Loucy (cell line): ENCODE measurements around the gene STC2.
"Not testable (repeated sequence)": the region's sequence is repeated elsewhere in the genome, so short reads cannot be mapped to it uniquely, and the experiment has no call there.

ENCODE experiments used
- H2AFZ ChIP-seq: fragments of 200-600 bp; sonication (generic); 2 replicates; pipeline ENCODE4 v1.6.0; 2016; ENCODE audit warnings: antibody characterized with exemption, mild to moderate bottlenecking, low read length, moderate library complexity
- H3F3A ChIP-seq: fragments of 200-600 bp; 2 replicates; pipeline ENCODE4 v1.6.0; 2016; ENCODE audit warnings: antibody characterized with exemption, low read depth, mild to moderate bottlenecking
- H3K27me3 ChIP-seq: fragments of 200-600 bp; sonication (generic); 2 replicates; pipeline ENCODE4 v1.6.1; 2014; ENCODE audit warnings: low read length, mild to moderate bottlenecking; ENCODE audit not compliant: insufficient read depth, poor library complexity, severe bottlenecking
- H3K36me3 ChIP-seq: fragments of 200-600 bp; sonication (generic); 2 replicates; pipeline ENCODE4 v1.6.1; 2016; ENCODE audit warnings: low read length; ENCODE audit not compliant: insufficient read depth
- H3K4me1 ChIP-seq: fragments of 200-600 bp; sonication (generic); 2 replicates; pipeline ENCODE4 v1.5.1; 2014; ENCODE audit warnings: low read length, mild to moderate bottlenecking; ENCODE audit not compliant: insufficient read depth, poor library complexity, severe bottlenecking
- H3K4me2 ChIP-seq: fragments of 200-600 bp; sonication (generic); 2 replicates; pipeline ENCODE4 v1.6.0; 2014; ENCODE audit warnings: antibody characterized with exemption, low read length, low read depth, mild to moderate bottlenecking; ENCODE audit not compliant: poor library complexity, severe bottlenecking
- H3K4me3 ChIP-seq: fragments of 200-600 bp; sonication (generic); 2 replicates; pipeline ENCODE4 v1.5.1; 2014; ENCODE audit warnings: low read length, mild to moderate bottlenecking, mixed read lengths; ENCODE audit not compliant: poor library complexity, severe bottlenecking
- H3K79me2 ChIP-seq: fragments of 200-600 bp; sonication (generic); 2 replicates; pipeline ENCODE4 v1.6.1; 2014; ENCODE audit warnings: low read length; ENCODE audit not compliant: insufficient read depth
- H3K9ac ChIP-seq: fragments of 200-600 bp; sonication (generic); 2 replicates; pipeline ENCODE4 v1.6.0; 2014; ENCODE audit warnings: mild to moderate bottlenecking, low read depth, low read length, moderate library complexity; ENCODE audit not compliant: poor library complexity, severe bottlenecking
- H3K9me2 ChIP-seq: fragments of 200-600 bp; sonication (generic); replicated peaks from 2 replicates; pipeline ENCODE4 v1.6.1; 2016; ENCODE audit warnings: low read depth, low read length, mixed read lengths
- H3K9me3 ChIP-seq: fragments of 200-600 bp; sonication (generic); 2 replicates; pipeline ENCODE4 v1.6.1; 2014; ENCODE audit warnings: mild to moderate bottlenecking, antibody characterized with exemption, low read length, low read depth; ENCODE audit not compliant: insufficient read depth
- H4K20me1 ChIP-seq: fragments of 200-600 bp; sonication (generic); 2 replicates; pipeline ENCODE4 v1.6.0; 2014; ENCODE audit warnings: antibody characterized with exemption, low read length, mild to moderate bottlenecking; ENCODE audit not compliant: insufficient read depth, poor library complexity, severe bottlenecking
- EZH2phosphoT487 ChIP-seq: fragments of 200-600 bp; IDR thresholded peaks from 2 replicates; pipeline ENCODE4 v1.6.1; 2018; ENCODE audit warnings: antibody characterized with exemption, mild to moderate bottlenecking, moderate library complexity, borderline replicate concordance
- TF ChIP-seq, protein P1 (sequence below): fragments of 200-600 bp; sonication (generic); conservative IDR thresholded peaks from 2 replicates; pipeline ENCODE4 v1.5.1; 2014; ENCODE audit warnings: mild to moderate bottlenecking, antibody characterized with exemption, low read length

STC2 gene

DNA sequence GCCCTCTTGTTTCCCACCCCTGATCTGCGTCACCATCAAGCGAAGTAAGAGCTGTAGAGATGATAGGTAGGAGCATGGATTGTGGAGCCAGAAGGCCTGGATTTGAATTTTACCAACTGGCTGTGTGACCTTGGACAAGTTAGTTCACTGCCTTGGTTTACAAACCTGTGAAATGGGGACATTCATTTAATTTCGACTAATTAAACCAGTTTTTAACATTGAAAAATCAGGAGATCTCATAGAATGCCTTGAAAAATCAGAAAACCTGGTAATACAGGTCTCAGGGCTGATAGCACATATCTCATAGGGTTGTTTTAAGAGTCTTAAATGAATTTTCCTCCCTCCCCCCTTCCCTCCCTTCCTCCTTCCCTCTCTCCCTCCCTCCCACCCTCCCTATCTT is 38.8 kb downstream of the STC2 start:
- no peak for TF ChIP-seq EZH2phosphoT487
- TF ChIP-seq, protein P1, sequence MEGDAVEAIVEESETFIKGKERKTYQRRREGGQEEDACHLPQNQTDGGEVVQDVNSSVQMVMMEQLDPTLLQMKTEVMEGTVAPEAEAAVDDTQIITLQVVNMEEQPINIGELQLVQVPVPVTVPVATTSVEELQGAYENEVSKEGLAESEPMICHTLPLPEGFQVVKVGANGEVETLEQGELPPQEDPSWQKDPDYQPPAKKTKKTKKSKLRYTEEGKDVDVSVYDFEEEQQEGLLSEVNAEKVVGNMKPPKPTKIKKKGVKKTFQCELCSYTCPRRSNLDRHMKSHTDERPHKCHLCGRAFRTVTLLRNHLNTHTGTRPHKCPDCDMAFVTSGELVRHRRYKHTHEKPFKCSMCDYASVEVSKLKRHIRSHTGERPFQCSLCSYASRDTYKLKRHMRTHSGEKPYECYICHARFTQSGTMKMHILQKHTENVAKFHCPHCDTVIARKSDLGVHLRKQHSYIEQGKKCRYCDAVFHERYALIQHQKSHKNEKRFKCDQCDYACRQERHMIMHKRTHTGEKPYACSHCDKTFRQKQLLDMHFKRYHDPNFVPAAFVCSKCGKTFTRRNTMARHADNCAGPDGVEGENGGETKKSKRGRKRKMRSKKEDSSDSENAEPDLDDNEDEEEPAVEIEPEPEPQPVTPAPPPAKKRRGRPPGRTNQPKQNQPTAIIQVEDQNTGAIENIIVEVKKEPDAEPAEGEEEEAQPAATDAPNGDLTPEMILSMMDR: no peak
- no peak overlapping the region for H3K4me2 ChIP-seq

DNA sequence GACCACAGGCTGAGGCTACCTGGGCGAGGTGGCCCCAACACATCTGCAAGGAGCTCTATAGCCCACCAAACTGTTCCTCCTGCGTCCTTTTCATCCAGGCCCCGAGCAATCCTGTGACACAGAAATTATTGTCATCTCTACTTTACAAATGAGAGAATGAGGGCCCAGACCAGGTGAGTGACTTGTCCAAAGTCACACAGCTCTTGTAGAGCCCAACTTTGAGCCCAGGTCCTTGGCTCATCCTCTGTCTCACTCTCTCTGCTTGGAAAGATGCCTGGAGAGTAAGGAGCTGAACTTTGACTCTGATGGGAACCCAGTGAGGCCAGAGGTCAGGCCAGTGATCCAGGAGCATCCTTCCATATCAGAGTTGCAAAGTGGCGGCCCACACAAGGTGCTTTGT is 39.6 kb downstream of the STC2 start:
- no peak overlapping the region for H3K4me3 ChIP-seq
- TF ChIP-seq, protein P1: no peak
- no peak for TF ChIP-seq EZH2phosphoT487

More for the DNA sequence above, 38.8 kb downstream of the STC2 start:
- Histone ChIP-seq H3K36me3 (no peaks in the 10 kb centered on the region), H3K79me2 (no peaks in the 10 kb centered on the region), H3K4me1 (no peaks in the 10 kb centered on the region), H3K27me3 (no peaks in the 10 kb centered on the region), H3K4me3 (no peak overlapping the region), H3K9me2 (no peaks in the 10 kb centered on the region), H4K20me1 (no peaks in the 10 kb centered on the region), H3F3A (no peaks in the 10 kb centered on the region), H2AFZ (no peak overlapping the region), H3K9ac (no peak overlapping the region), H3K9me3 (no peaks in the 10 kb centered on the region)

DNA sequence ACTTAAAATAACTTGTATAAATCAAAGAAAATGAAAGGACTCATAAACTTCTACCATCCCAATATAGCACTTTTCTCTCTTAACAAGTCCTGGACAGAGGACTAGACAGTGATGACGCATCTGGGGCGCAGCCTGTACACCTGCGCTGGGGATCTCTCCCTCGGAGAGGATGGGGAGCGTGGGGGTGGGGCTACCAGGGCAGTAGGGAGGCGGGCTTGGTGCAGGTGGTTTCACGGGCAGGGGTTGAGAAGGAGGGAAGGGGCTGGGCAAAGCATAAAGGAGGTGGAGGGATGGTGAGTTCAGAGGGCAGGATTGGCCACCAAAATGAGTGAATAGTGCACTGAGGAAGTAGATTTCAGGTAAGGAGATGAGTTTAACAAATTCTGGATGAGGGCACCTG is 41.1 kb downstream of the STC2 start:
- Histone ChIP-seq H3K4me1 (no peaks in the 10 kb centered on the region), H3K4me2 (no peak overlapping the region), H4K20me1 (no peaks in the 10 kb centered on the region), H3K79me2 (no peaks in the 10 kb centered on the region), H3K9me2 (no peaks in the 10 kb centered on the region), H3K36me3 (no peaks in the 10 kb centered on the region), H3F3A (no peaks in the 10 kb centered on the region), H3K9ac (no peak overlapping the region), H3K27me3 (no peaks in the 10 kb centered on the region), H3K9me3 (no peaks in the 10 kb centered on the region), H2AFZ (no peak overlapping the region), H3K4me3 (no peak overlapping the region)
- TF ChIP-seq EZH2phosphoT487: no peak
- TF ChIP-seq, protein P1: no peak

More for the DNA sequence above, 39.6 kb downstream of the STC2 start:
- Histone ChIP-seq H3K79me2 (no peaks in the 10 kb centered on the region), H3K9me2 (no peaks in the 10 kb centered on the region), H3F3A (no peaks in the 10 kb centered on the region), H4K20me1 (no peaks in the 10 kb centered on the region), H3K4me1 (no peaks in the 10 kb centered on the region), H2AFZ (no peak overlapping the region), H3K36me3 (no peaks in the 10 kb centered on the region), H3K9me3 (no peaks in the 10 kb centered on the region), H3K9ac (no peak overlapping the region), H3K4me2 (no peak overlapping the region), H3K27me3 (no peaks in the 10 kb centered on the region)

GRCh38 chr5:173284343-173284958 is 43.8 kb downstream of the STC2 start:
- H3K79me2 ChIP-seq, H2AFZ ChIP-seq, H4K20me1 ChIP-seq, H3K4me3 ChIP-seq, H3K9me3 ChIP-seq, H3K9me2 ChIP-seq, H3K36me3 ChIP-seq, H3F3A ChIP-seq, H3K4me1 ChIP-seq, H3K4me2 ChIP-seq, H3K27me3 ChIP-seq, H3K9ac ChIP-seq: not testable (repeated sequence)
